Measurements from ENCODE around the gene PCSK6.

PCSK6 gene

DNA sequence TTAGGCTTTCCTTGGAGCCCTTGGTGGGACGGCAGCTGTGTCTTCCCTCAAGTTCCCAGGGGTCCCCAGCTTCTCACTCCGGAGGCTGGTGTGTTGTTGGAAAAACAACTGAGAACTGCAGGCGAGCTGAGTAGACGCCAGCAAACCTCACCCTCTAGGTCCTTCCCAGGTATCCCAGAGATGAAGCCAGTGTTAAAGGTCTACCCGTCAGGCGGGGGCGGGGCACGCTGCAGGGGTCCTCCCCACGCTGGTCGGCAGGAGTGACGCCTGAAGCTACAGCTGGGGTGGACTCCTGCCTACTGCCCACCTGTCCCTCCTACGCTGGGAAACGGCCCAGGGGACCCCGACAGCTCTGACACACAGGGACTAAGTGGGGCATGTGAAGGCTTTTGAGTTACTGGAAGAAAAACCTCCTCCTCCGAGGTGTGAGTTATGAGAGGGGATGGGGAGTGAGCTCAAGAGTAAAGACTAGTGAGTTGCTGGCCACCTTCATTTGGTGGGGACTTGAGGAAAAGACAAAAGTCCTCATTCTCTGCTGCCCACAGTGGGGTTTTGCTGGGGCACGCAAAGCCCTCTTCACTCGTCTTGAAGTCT is 162.3 kb downstream of the PCSK6 start:
- TF ChIP-seq, protein P1, sequence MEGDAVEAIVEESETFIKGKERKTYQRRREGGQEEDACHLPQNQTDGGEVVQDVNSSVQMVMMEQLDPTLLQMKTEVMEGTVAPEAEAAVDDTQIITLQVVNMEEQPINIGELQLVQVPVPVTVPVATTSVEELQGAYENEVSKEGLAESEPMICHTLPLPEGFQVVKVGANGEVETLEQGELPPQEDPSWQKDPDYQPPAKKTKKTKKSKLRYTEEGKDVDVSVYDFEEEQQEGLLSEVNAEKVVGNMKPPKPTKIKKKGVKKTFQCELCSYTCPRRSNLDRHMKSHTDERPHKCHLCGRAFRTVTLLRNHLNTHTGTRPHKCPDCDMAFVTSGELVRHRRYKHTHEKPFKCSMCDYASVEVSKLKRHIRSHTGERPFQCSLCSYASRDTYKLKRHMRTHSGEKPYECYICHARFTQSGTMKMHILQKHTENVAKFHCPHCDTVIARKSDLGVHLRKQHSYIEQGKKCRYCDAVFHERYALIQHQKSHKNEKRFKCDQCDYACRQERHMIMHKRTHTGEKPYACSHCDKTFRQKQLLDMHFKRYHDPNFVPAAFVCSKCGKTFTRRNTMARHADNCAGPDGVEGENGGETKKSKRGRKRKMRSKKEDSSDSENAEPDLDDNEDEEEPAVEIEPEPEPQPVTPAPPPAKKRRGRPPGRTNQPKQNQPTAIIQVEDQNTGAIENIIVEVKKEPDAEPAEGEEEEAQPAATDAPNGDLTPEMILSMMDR (IDR thresholded peaks at IDR 0.05) = no peak

DNA sequence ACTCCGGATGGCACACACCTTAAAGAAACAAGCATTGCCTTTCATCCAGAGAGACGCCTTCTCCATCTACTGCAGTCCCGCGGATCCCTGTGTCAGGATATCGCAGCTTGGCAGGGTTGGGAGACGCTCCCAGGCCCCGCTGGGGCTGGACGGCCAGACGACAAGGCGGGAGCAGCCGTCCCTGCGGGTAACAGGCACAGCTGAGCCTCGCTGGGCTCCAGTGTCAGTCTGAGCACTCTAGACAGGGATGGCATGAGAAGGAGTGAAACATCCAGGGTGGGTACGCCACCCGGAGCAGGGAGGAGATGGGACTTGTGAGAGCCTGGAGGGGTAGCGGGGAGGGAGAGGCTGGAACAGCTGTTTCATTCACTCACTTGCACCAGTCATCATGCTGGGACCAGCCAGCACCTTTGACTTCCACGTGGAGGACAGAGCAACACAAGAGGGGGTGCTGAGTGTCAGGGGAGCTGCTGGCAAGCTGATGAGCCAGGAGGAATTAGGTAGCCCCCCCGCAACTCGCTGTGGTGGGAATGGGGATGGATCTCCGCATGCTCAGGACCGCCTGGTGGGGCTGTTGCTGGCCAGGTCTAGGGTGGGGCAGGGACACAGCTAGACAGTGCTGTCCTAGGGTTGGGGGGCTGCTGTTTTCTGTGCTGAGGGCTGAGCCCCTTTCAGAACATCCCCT is 162.9 kb downstream of the PCSK6 start:
- TF ChIP-seq, protein P1 (IDR thresholded peaks at IDR 0.05) = no peak

DNA sequence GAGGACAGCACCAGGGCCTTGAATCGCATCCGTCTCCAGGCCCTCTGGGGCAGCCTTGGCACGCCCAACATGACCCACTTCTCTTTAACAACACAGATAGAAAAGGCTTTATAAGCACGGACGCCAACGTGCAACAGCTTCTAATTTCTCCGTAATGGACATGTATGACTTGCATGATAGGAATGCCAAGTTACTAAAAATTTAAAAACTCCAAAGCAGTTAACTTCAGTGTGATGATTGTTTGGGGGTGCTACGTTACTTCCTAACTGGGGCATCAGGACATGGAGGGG is 163.5 kb downstream of the PCSK6 start:
- TF ChIP-seq, protein P1 (IDR thresholded peaks at IDR 0.05) = no peak

DNA sequence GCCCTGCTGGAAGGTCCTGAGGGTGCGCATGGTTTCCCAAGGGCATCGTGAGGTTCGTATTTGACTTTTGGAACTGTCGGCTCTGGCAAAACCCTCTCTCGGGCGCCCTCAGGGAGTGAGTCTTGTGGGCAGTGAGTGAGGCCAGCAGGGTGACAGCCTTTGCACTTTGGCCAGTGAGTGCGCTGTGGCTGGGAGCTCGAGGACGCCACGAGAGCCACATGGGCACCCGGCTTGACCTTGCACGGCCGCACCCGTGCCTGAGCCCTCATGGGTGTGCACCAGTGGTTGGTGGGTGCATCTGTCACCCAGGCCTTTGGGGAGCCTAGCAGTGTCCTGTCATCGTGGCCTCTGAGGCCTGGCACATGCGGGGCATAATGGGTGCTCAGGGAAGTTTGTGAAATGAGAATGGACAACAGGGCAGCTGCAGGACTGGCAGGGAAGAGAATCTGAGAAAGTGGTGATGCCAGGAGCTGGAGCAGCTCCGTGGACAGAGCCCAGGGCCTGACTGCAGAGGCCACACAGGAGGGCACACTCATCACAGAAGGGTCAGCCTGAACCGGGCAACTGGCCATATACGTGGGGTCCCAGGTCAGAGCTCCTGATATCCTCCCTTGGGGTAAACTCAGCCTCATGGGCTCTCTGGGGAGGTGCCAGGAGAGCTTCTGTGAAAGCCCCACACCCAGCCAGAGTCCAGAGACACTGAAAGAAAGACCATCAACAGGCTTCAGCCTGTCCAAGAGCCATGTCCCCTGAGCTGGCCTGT is 164.1 kb downstream of the PCSK6 start:
- TF ChIP-seq, protein P1 (IDR thresholded peaks at IDR 0.05) = no peak

DNA sequence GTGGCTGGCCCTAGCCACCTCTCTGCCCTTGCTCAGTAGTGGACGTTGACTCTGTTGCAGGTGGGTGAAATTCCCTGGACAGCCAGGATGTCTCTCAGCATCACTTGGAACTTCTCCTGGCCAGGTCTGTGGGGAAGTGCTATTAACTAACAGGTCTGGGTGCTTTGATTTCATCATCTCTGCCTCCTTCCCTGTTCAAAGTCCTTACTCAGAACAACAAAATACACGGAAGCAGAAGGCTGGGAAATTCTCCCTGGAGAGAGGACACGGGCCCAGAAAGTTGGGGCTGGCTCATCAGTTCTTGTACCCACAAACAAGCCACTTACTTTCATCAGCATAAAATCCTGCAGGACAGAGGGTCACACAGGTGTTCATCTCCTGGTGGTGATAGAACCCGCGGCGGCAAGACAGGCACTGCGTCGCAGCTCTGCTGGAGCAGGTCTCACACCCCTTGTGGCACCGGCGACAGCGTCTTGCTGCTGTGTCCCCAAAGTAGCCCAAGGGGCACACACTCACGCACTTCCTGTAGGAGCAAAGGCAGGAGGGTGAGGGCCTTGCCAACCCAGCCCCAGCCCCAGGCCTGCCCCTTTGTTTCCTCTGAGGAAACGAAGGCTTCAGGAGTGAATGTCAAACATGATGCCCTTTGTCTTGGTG is 164.9 kb downstream of the PCSK6 start:
- TF ChIP-seq, protein P1 (IDR thresholded peaks at IDR 0.05) = no peak

DNA sequence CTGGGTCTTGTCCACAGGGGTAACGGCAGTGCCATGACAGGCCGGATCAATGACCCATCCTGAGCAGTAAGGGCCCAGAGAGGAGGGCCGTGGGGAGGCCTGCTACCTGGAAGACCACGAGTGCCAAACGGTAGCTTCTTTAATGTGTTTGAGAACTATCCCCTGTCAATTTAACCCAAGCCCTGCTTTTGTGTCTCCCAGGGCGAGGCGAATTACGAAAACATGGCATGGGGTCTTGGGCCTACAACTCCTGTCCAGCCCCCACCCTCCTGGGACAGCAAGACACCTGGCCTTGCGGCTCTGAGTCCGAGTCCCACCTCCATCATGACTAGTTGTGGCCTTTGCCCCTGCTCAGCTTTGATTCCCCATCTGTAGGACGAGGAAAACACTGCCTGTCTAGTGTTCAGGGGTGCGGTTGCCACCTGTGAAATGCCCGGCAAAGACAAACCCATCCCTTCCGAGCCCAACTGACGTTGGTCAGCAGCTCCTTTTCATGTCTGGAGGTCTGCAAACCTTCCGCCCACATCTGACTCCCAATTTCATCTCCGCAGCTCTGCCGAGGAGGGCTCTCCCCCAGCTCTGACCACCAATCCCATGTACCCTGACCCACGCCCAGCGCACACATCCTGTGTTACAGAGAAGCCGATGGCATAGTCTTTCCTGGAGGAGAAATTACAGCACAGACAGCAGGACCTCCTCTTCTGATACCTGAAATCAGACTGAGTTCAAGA is 165.5 kb downstream of the PCSK6 start:
- TF ChIP-seq, protein P1 (IDR thresholded peaks at IDR 0.05) = no peak

DNA sequence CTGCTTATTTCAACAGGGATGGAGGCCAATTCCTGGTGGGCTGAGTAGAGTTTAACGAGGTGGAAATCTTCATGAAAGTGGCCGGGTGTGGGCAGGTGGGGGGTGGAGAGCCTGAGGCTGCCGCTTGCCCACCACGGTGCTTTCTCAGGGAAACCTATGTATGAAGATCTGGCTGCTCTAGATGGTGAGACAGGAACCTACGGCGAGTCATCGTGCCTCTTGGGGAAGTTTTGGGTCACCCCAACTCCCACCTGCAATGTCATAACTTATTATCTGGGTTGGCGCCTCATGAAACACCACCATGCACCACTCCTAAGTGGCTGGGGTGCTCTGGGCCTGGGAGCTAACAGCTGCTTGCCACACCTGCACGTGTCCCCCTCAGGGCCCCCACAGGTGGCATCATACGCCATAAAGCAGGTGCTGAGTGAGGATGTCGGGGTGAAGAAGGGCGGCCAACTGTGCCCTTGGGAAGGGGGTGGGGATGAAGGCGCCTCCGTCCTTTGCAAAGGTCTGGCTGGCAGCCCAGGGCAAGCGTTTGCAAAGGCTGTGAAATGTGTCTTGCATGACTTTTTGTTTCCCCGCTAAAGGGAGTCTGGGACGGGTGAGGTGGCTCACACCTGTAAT is 166.5 kb downstream of the PCSK6 start:
- TF ChIP-seq, protein P1 (IDR thresholded peaks at IDR 0.05) = no peak

Measured in LNCAP (cell line).